ENCODE results near the gene IRAK4.

Gene IRAK4

GRCh38 chr12:43805149-43805859 lies 46.6 kb downstream of the IRAK4 start:
- no peak for FAIRE-seq
- no peak for TF ChIP-seq PAX5 (IDR thresholded peaks at IDR 0.05; ENCODE audit: insufficient read depth, low read length, severe bottlenecking)
- TF ChIP-seq SPI1 (IDR thresholded peaks at IDR 0.05; ENCODE audit: low read depth, low read length), result no peak
- no peak for TF ChIP-seq TAF1 (IDR thresholded peaks at IDR 0.05; ENCODE audit: low read depth, low read length)
- no peak for TF ChIP-seq POLR2A (IDR thresholded peaks at IDR 0.05; ENCODE audit: low read depth, low read length)
- no peak for TF ChIP-seq POLR2AphosphoS5 (IDR thresholded peaks at IDR 0.05; ENCODE audit: low read depth, low read length)
- TF ChIP-seq POU2F2 (IDR thresholded peaks at IDR 0.05; ENCODE audit: low read depth, low read length), result no peak
- no peak for DNase-seq (ENCODE audit: insufficient read length, low spot score)

GRCh38 chr12:43805860-43806736 lies 47.3 kb downstream of the IRAK4 start, which contains the start of gene TWF1:
TWF1 (minus strand) TSS chr12:43806317; CDS start chr12:43806245, 72 bp downstream.
- TF ChIP-seq PAX5 (IDR thresholded peaks at IDR 0.05; ENCODE audit: insufficient read depth, low read length, severe bottlenecking), result peak; percentile 1
- peak; percentile 89 for TF ChIP-seq SPI1 (IDR thresholded peaks at IDR 0.05; ENCODE audit: low read depth, low read length)
- no peak for TF ChIP-seq POU2F2 (IDR thresholded peaks at IDR 0.05; ENCODE audit: low read depth, low read length)
- peak; percentile 77 for TF ChIP-seq TAF1 (IDR thresholded peaks at IDR 0.05; ENCODE audit: low read depth, low read length)
- TF ChIP-seq POLR2AphosphoS5 (IDR thresholded peaks at IDR 0.05; ENCODE audit: low read depth, low read length), result peak; percentile 75
- peak; percentile 81 for TF ChIP-seq POLR2A (IDR thresholded peaks at IDR 0.05; ENCODE audit: low read depth, low read length)
- FAIRE-seq, result peak; percentile 96
- DNase-seq (ENCODE audit: insufficient read length, low spot score), result peak; percentile 74

- no peak for TF ChIP-seq POU2F2 (IDR thresholded peaks at IDR 0.05; ENCODE audit: low read depth, low read length)
- TF ChIP-seq SPI1 (IDR thresholded peaks at IDR 0.05; ENCODE audit: low read depth, low read length), result no peak
- FAIRE-seq (peak; percentile 28), DNase-seq (ENCODE audit: insufficient read length, low spot score) (no peak)
These were observed 48.0 kb downstream of the IRAK4 start for GRCh38 chr12:43806737-43807072.

- DNase-seq (ENCODE audit: insufficient read length, low spot score) (no peak), FAIRE-seq (peak; percentile 20)
- TF ChIP-seq POLR2AphosphoS5 (IDR thresholded peaks at IDR 0.05; ENCODE audit: low read depth, low read length) (no peak), POLR2A (IDR thresholded peaks at IDR 0.05; ENCODE audit: low read depth, low read length) (no peak), POU2F2 (IDR thresholded peaks at IDR 0.05; ENCODE audit: low read depth, low read length) (no peak)
These were observed 48.6 kb downstream of the IRAK4 start for GRCh38 chr12:43807386-43807785.

- DNase-seq (ENCODE audit: insufficient read length, low spot score) (no peak), FAIRE-seq (no peak)
These were observed 53.3 kb downstream of the IRAK4 start for GRCh38 chr12:43812057-43812456.

GRCh38 chr12:43812926-43813325 lies 54.2 kb downstream of the IRAK4 start:
- FAIRE-seq, result no peak
- no peak for DNase-seq (ENCODE audit: insufficient read length, low spot score)
- TF ChIP-seq POLR2AphosphoS5 (IDR thresholded peaks at IDR 0.05; ENCODE audit: low read depth, low read length) (no peak), POU2F2 (IDR thresholded peaks at IDR 0.05; ENCODE audit: low read depth, low read length) (no peak), TAF1 (IDR thresholded peaks at IDR 0.05; ENCODE audit: low read depth, low read length) (no peak), PAX5 (IDR thresholded peaks at IDR 0.05; ENCODE audit: insufficient read depth, low read length, severe bottlenecking) (no peak), SPI1 (IDR thresholded peaks at IDR 0.05; ENCODE audit: low read depth, low read length) (no peak), POLR2A (IDR thresholded peaks at IDR 0.05; ENCODE audit: low read depth, low read length) (no peak)

More at GRCh38 chr12:43812057-43812456, 53.3 kb downstream of the IRAK4 start:
- TF ChIP-seq POLR2AphosphoS5 (IDR thresholded peaks at IDR 0.05; ENCODE audit: low read depth, low read length) (no peak), PAX5 (IDR thresholded peaks at IDR 0.05; ENCODE audit: insufficient read depth, low read length, severe bottlenecking) (no peak), POU2F2 (IDR thresholded peaks at IDR 0.05; ENCODE audit: low read depth, low read length) (no peak), SPI1 (IDR thresholded peaks at IDR 0.05; ENCODE audit: low read depth, low read length) (no peak), POLR2A (IDR thresholded peaks at IDR 0.05; ENCODE audit: low read depth, low read length) (no peak), TAF1 (IDR thresholded peaks at IDR 0.05; ENCODE audit: low read depth, low read length) (no peak)

GRCh38 chr12:43815416-43815815 lies 56.7 kb downstream of the IRAK4 start:
- FAIRE-seq (no peak), DNase-seq (ENCODE audit: insufficient read length, low spot score) (no peak)
- TF ChIP-seq POLR2AphosphoS5 (IDR thresholded peaks at IDR 0.05; ENCODE audit: low read depth, low read length) (no peak), SPI1 (IDR thresholded peaks at IDR 0.05; ENCODE audit: low read depth, low read length) (no peak), PAX5 (IDR thresholded peaks at IDR 0.05; ENCODE audit: insufficient read depth, low read length, severe bottlenecking) (no peak), TAF1 (IDR thresholded peaks at IDR 0.05; ENCODE audit: low read depth, low read length) (no peak), POU2F2 (IDR thresholded peaks at IDR 0.05; ENCODE audit: low read depth, low read length) (no peak), POLR2A (IDR thresholded peaks at IDR 0.05; ENCODE audit: low read depth, low read length) (no peak)

- FAIRE-seq (peak; percentile 94), DNase-seq (ENCODE audit: insufficient read length, low spot score) (no peak)
- no peak for TF ChIP-seq POLR2AphosphoS5 (IDR thresholded peaks at IDR 0.05; ENCODE audit: low read depth, low read length)
- no peak for TF ChIP-seq TAF1 (IDR thresholded peaks at IDR 0.05; ENCODE audit: low read depth, low read length)
These were observed 57.4 kb downstream of the IRAK4 start for GRCh38 chr12:43816168-43816567.

- no peak for DNase-seq (ENCODE audit: insufficient read length, low spot score)
- TF ChIP-seq POU2F2 (IDR thresholded peaks at IDR 0.05; ENCODE audit: low read depth, low read length) (no peak), TAF1 (IDR thresholded peaks at IDR 0.05; ENCODE audit: low read depth, low read length) (no peak), POLR2A (IDR thresholded peaks at IDR 0.05; ENCODE audit: low read depth, low read length) (no peak), SPI1 (IDR thresholded peaks at IDR 0.05; ENCODE audit: low read depth, low read length) (no peak), PAX5 (IDR thresholded peaks at IDR 0.05; ENCODE audit: insufficient read depth, low read length, severe bottlenecking) (no peak), POLR2AphosphoS5 (IDR thresholded peaks at IDR 0.05; ENCODE audit: low read depth, low read length) (no peak)
- FAIRE-seq, result no peak
These were observed 65.5 kb downstream of the IRAK4 start for GRCh38 chr12:43824207-43824775.

Measured in GM12891 (cell line).